Mesenchymal stem cell (in vitro differentiated cells and primary cell): ENCODE results near the gene RFWD3.

Experiments
- DNase-seq: peaks from one replicate; pipeline ENCODE4 v3.0.0-alpha.2; 2013
- H2AFZ ChIP-seq: one replicate; pipeline ENCODE4 v1.6.1; 2013; ENCODE audit warnings: low read depth, mild to moderate bottlenecking, control low read depth, inconsistent platforms, low read length, moderate library complexity
- H2AK5ac ChIP-seq: 2 replicates; pipeline ENCODE4 v1.6.1; 2013; ENCODE audit warnings: low read length, moderate library complexity, mild to moderate bottlenecking, inconsistent platforms; ENCODE audit not compliant: severe bottlenecking
- H2BK120ac ChIP-seq: one replicate; pipeline ENCODE4 v1.6.1; 2013; ENCODE audit warnings: low read depth, mild to moderate bottlenecking, inconsistent platforms, low read length, moderate library complexity
- H2BK12ac ChIP-seq, 2 experiments: one replicate each; pipeline ENCODE4 v1.6.1; 2013; ENCODE audit warnings: inconsistent platforms in 2 of 2, low read length in 2 of 2, mild to moderate bottlenecking in 2 of 2, moderate library complexity in 2 of 2, control low read depth in 1 of 2
- H2BK15ac ChIP-seq: one replicate; pipeline ENCODE4 v1.6.1; 2013; ENCODE audit warnings: mild to moderate bottlenecking, low read depth, inconsistent platforms; ENCODE audit not compliant: poor library complexity, severe bottlenecking
- H2BK5ac ChIP-seq: 2 replicates; pipeline ENCODE4 v1.6.1; 2013; ENCODE audit warnings: low read depth, mild to moderate bottlenecking, low read length, control low read depth, inconsistent platforms; ENCODE audit not compliant: poor library complexity, severe bottlenecking
- H3K14ac ChIP-seq, 2 experiments: one replicate each; pipeline ENCODE4 v1.6.1; 2013; ENCODE audit warnings: inconsistent platforms in 2 of 2, low read length in 2 of 2, control low read depth in 1 of 2, mild to moderate bottlenecking in 1 of 2, moderate library complexity in 1 of 2
- H3K18ac ChIP-seq, 2 experiments: one replicate each; pipeline ENCODE4 v1.6.1; 2013; ENCODE audit warnings: inconsistent platforms in 2 of 2, low read length in 2 of 2, control low read depth in 1 of 2, low read depth in 1 of 2, mild to moderate bottlenecking in 1 of 2
- H3K23ac ChIP-seq, 2 experiments: one replicate each; pipeline ENCODE4 v1.6.1; 2013; ENCODE audit warnings: inconsistent platforms in 2 of 2, low read length in 2 of 2, mild to moderate bottlenecking in 2 of 2, moderate library complexity in 2 of 2, control low read depth in 1 of 2
- H3K27ac ChIP-seq: 2 replicates; pipeline ENCODE4 v1.5.1; 2013; ENCODE audit warnings: mild to moderate bottlenecking, moderate library complexity, low read length, control low read depth, inconsistent platforms; ENCODE audit not compliant: poor library complexity, severe bottlenecking
- H3K27me3 ChIP-seq, 2 experiments: 2 replicates each; pipeline versions ENCODE4 v1.6.1 to v1.7.0; 2013; ENCODE audit warnings: low read length in 2 of 2, mild to moderate bottlenecking in 2 of 2, moderate library complexity in 2 of 2, control low read depth in 1 of 2, inconsistent platforms in 1 of 2; ENCODE audit not compliant: control insufficient read depth in 1 of 2, insufficient read depth in 1 of 2
- H3K36me3 ChIP-seq, 2 experiments: 2 replicates each; pipeline versions ENCODE4 v1.6.1 to v1.7.0; 2013; ENCODE audit warnings: low read length in 2 of 2, control low read depth in 1 of 2, inconsistent platforms in 1 of 2, low read depth in 1 of 2, mild to moderate bottlenecking in 1 of 2; ENCODE audit not compliant: insufficient read depth in 2 of 2, control insufficient read depth in 1 of 2
- H3K4ac ChIP-seq, 2 experiments: one replicate each; pipeline ENCODE4 v1.6.1; 2013; ENCODE audit warnings: inconsistent platforms in 2 of 2, low read length in 2 of 2, mild to moderate bottlenecking in 2 of 2, moderate library complexity in 2 of 2, control low read depth in 1 of 2, low read depth in 1 of 2
- H3K4me1 ChIP-seq: 2 replicates; pipeline ENCODE4 v1.6.1; 2013; ENCODE audit warnings: low read depth, low read length, control low read depth; ENCODE audit not compliant: control insufficient read depth, insufficient read depth
- H3K4me2 ChIP-seq: 2 replicates; pipeline ENCODE4 v1.6.1; 2013; ENCODE audit warnings: low read length, mild to moderate bottlenecking, inconsistent platforms; ENCODE audit not compliant: poor library complexity, severe bottlenecking
- H3K4me3 ChIP-seq, 2 experiments: 2 replicates each; pipeline versions ENCODE4 v1.5.1 to v1.7.0; 2013; ENCODE audit warnings: low read length in 2 of 2, mild to moderate bottlenecking in 2 of 2, control low read depth in 1 of 2, low read depth in 1 of 2; ENCODE audit not compliant: insufficient read depth in 1 of 2
- H3K79me1 ChIP-seq: replicated peaks from 2 replicates; pipeline ENCODE4 v1.6.1; 2013; ENCODE audit warnings: mild to moderate bottlenecking, control low read depth, low read length, inconsistent platforms; ENCODE audit not compliant: poor library complexity, severe bottlenecking
- H3K9ac ChIP-seq: 2 replicates; pipeline ENCODE4 v1.7.0; 2013; ENCODE audit warnings: mild to moderate bottlenecking, low read length, moderate library complexity
- H3K9me3 ChIP-seq: 2 replicates; pipeline ENCODE4 v1.7.0; 2013; ENCODE audit warnings: mild to moderate bottlenecking, low read length; ENCODE audit not compliant: control insufficient read depth
- H4K8ac ChIP-seq: one replicate; pipeline ENCODE4 v1.6.1; 2013; ENCODE audit warnings: inconsistent platforms, mild to moderate bottlenecking, low read length, moderate library complexity
- H4K91ac ChIP-seq: one replicate; pipeline ENCODE4 v1.6.1; 2013; ENCODE audit warnings: mild to moderate bottlenecking, low read length, inconsistent platforms
- WGBS: methylation state at CpG from one replicate; pipeline ENCODE4 v1.1.7; 2013; ENCODE audit warnings: mixed read lengths; 5-methylcytosine and 5-hydroxymethylcytosine counted together

Gene RFWD3

DNA sequence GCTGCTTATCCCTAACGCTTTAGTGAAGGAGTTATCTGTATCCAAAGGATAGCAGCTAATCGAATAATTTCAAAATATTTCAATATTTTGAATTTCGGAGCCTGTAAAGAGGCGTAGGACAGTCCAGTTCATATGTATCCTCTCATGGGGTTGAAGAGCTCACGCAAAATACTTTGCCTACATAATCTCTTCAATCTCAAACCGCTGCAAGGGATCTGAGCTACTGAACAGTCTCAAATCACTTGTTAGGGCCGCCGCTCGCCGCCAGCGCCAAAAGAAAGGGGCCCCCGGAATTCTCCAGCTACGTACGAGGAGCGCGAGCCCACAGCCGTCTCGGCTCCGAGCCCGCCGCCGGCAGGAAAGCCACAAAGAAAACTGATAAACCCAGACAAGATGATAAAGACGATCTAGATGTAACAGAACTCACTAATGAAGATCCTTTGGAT, 601 bp upstream of the RFWD3 start:
- H3K27me3 ChIP-seq, result peaks cover 0 to 7% of the 10 kb centered on the region in 2 experiments
- H3K18ac ChIP-seq, result no peak overlapping the region
- peak overlapping the region; percentile 87 for H3K9ac ChIP-seq
- no peaks in the 10 kb centered on the region for H3K9me3 ChIP-seq
- H3K79me1 ChIP-seq, result peaks cover 12% of the 10 kb centered on the region
- no peak overlapping the region for H4K8ac ChIP-seq
- peaks cover 9% of the 10 kb centered on the region for H3K4me1 ChIP-seq
- H3K36me3 ChIP-seq, result peaks cover 15 to 37% of the 10 kb centered on the region in 2 experiments
- no peak overlapping the region for H2AFZ ChIP-seq
- 40% methylated on average over 22 of the region's 23 CpGs for WGBS
- peak; percentile 26 for DNase-seq
- no peak overlapping the region for H4K91ac ChIP-seq
- H3K23ac ChIP-seq, result no peak overlapping the region
- H3K27ac ChIP-seq, result no peak overlapping the region
- no peak overlapping the region for H2AK5ac ChIP-seq
- H3K4me2 ChIP-seq, result peak overlapping the region; percentile 39
- H3K4ac ChIP-seq, result no peak overlapping the region
- H2BK120ac ChIP-seq, result no peak overlapping the region
- no peak overlapping the region for H2BK5ac ChIP-seq
- H3K4me3 ChIP-seq, result peak overlapping the region in 1 of 2 experiments; percentile 95
- H2BK12ac ChIP-seq, result no peak overlapping the region
- no peak overlapping the region for H3K14ac ChIP-seq
- H2BK15ac ChIP-seq, result peak overlapping the region; percentile 90

DNA sequence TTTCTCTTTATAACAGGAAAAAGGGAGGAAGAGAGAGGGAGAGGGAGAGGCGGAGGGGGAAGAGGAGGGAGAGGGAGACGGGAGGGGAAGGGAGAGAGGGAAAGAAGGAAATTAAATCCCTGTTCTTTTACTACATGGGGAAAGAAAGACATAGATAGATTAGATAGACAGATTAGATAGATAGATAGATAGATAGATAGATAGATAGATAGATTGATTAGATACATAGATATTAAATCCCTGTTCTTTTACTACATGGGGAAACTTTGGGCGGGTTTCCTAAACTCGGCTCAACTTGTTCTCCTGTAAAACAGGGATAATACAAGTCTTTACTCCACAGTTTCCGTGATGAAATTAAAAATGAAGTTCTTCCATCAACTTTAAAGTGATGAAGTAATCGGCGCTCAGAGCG, 661 bp downstream of the RFWD3 start:
- H2BK5ac ChIP-seq, result no peak overlapping the region
- no peak for DNase-seq
- peak overlapping the region; percentile 91 to 95 for H3K4me3 ChIP-seq
- H2BK120ac ChIP-seq, result no peak overlapping the region
- H2AFZ ChIP-seq, result peak overlapping the region; percentile 48
- H2AK5ac ChIP-seq, result no peak overlapping the region
- H3K4me2 ChIP-seq, result peak overlapping the region; percentile 95
- WGBS, result 13% methylated on average over 6 of the region's 8 CpGs
- H3K9me3 ChIP-seq, result no peaks in the 10 kb centered on the region
- peak overlapping the region; percentile 97 for H3K9ac ChIP-seq
- H3K4ac ChIP-seq, result peak overlapping the region; percentile 75 to 93
- H2BK12ac ChIP-seq, result no peak overlapping the region
- H3K18ac ChIP-seq, result peak overlapping the region in 1 of 2 experiments; percentile 21
- H3K27me3 ChIP-seq, result no peaks in the 10 kb centered on the region
- peaks cover 12% of the 10 kb centered on the region for H3K79me1 ChIP-seq
- no peak overlapping the region for H3K23ac ChIP-seq
- H3K36me3 ChIP-seq, result peaks cover 17 to 38% of the 10 kb centered on the region in 2 experiments
- H2BK15ac ChIP-seq, result no peak overlapping the region
- no peak overlapping the region for H3K14ac ChIP-seq
- H4K91ac ChIP-seq, result no peak overlapping the region
- no peak overlapping the region for H4K8ac ChIP-seq
- no peak overlapping the region for H3K27ac ChIP-seq
- H3K4me1 ChIP-seq, result peaks cover 11% of the 10 kb centered on the region

- DNase-seq, result no peak
- Histone ChIP-seq H3K4me1 (peaks cover 13% of the 10 kb centered on the region), H3K14ac (no peak overlapping the region), H3K23ac (no peak overlapping the region), H3K4me2 (no peak overlapping the region), H3K4me3 (no peak overlapping the region), H3K4ac (no peak overlapping the region), H4K91ac (no peak overlapping the region), H3K36me3 (peaks cover 34 to 75% of the 10 kb centered on the region in 2 experiments), H3K9me3 (no peaks in the 10 kb centered on the region), H2BK15ac (no peak overlapping the region), H2AK5ac (no peak overlapping the region), H2BK5ac (no peak overlapping the region), H3K27ac (no peak overlapping the region), H3K18ac (no peak overlapping the region), H3K27me3 (no peaks in the 10 kb centered on the region), H2BK120ac (no peak overlapping the region), H3K79me1 (peaks cover 13% of the 10 kb centered on the region), H2BK12ac (no peak overlapping the region), H2AFZ (no peak overlapping the region), H3K9ac (no peak overlapping the region), H4K8ac (no peak overlapping the region)
- 99% methylated on average over 4 of the region's 5 CpGs for WGBS
Observed at GRCh38 chr16:74661064-74661463, 5.6 kb downstream of the RFWD3 start.

GRCh38 chr16:74660383-74660782, 6.3 kb downstream of the RFWD3 start:
- Histone ChIP-seq H2BK5ac (no peak overlapping the region), H2BK120ac (no peak overlapping the region), H3K18ac (no peak overlapping the region), H3K27ac (no peak overlapping the region), H3K36me3 (peaks cover 34 to 75% of the 10 kb centered on the region in 2 experiments), H3K4me3 (no peak overlapping the region), H3K23ac (no peak overlapping the region), H2AFZ (no peak overlapping the region), H3K4ac (no peak overlapping the region), H3K9me3 (no peaks in the 10 kb centered on the region), H2BK15ac (no peak overlapping the region), H3K27me3 (no peaks in the 10 kb centered on the region), H2BK12ac (no peak overlapping the region), H3K4me1 (peaks cover 9% of the 10 kb centered on the region), H4K8ac (no peak overlapping the region), H3K9ac (no peak overlapping the region), H3K14ac (no peak overlapping the region), H4K91ac (no peak overlapping the region), H3K79me1 (peaks cover 13% of the 10 kb centered on the region), H3K4me2 (no peak overlapping the region), H2AK5ac (no peak overlapping the region)
- 100% methylated on average over 1 of the region's 4 CpGs for WGBS
- DNase-seq, result no peak
